ENCODE results near the gene ELMO3.

The ELMO3 gene

GRCh38 chr16:67242138-67242730 lies 43.3 kb downstream of the ELMO3 start:
- no peak for DNase-seq (ENCODE audit: low spot score)

GRCh38 chr16:67243481-67243880 lies 44.5 kb downstream of the ELMO3 start:
- DNase-seq (ENCODE audit: low spot score), result no peak

DNA sequence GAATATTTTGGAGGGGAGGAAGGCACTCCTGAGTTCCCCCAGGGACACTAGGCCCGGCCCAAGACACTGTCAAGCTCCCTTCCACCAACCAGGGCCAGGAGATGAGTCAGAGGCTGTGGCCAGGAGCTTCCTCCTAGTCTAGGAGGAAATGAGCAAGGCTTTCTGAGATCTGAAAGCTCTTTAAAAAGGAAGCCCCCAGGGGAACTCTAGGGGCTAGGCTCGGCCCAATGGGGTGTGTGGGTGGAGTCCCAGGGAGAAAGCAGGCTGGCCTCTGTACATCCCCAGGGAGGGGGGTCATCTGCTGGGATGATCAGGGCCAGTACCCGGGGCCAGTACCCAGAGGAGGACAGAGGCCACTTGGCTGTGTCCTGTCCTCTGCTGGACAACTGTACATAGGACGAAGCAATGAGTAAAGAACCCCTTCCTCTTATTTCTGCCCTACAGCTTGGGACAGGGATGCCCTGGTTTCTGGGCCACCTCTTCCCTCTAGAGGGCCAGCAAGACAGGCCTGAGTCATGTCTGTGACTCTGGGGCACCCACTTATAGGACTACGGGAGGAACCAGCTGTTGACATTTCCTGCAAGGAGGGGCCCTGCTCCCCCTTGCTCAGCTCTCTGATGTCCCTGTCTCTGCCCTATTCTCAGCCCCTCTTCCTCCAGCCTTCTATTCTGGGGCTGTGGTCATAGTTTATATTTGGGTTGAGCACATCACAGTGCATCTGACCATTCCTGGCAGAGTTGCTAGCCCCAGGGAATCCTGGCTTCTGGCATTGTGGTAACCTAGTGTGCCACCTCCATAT lies 45.7 kb downstream of the ELMO3 start:
- peak; percentile 91 for DNase-seq (ENCODE audit: low spot score)

GRCh38 chr16:67245186-67245585 lies 46.3 kb downstream of the ELMO3 start:
- DNase-seq (ENCODE audit: low spot score), result no peak

GRCh38 chr16:67245674-67246080 lies 46.7 kb downstream of the ELMO3 start:
- DNase-seq (ENCODE audit: low spot score), result no peak

- DNase-seq (ENCODE audit: low spot score), result peak; percentile 87
Measured at GRCh38 chr16:67246081-67246755, 47.3 kb downstream of the ELMO3 start.

DNA sequence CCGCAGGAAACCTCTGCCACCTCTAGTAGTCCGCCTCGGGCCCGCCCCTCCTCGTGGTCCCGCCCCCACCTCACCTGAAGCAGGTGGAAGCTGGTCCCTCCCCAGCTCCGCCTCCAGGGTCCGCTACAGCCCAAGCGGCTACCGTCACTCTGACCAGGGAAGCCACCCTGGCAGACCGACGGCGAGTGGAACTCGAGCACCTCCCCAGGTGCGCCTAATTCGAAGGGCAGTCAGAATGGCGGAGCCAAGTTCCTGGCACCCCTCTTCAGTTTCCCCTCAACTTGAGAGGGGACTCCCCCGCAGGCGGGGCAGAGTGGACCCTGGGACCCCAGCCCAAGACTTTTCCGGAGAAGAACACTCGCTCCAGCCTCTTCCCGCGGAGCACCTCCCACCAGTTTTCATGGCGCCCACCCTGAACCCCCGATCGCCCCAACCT lies 47.8 kb downstream of the ELMO3 start:
- DNase-seq (ENCODE audit: low spot score), result no peak

DNA sequence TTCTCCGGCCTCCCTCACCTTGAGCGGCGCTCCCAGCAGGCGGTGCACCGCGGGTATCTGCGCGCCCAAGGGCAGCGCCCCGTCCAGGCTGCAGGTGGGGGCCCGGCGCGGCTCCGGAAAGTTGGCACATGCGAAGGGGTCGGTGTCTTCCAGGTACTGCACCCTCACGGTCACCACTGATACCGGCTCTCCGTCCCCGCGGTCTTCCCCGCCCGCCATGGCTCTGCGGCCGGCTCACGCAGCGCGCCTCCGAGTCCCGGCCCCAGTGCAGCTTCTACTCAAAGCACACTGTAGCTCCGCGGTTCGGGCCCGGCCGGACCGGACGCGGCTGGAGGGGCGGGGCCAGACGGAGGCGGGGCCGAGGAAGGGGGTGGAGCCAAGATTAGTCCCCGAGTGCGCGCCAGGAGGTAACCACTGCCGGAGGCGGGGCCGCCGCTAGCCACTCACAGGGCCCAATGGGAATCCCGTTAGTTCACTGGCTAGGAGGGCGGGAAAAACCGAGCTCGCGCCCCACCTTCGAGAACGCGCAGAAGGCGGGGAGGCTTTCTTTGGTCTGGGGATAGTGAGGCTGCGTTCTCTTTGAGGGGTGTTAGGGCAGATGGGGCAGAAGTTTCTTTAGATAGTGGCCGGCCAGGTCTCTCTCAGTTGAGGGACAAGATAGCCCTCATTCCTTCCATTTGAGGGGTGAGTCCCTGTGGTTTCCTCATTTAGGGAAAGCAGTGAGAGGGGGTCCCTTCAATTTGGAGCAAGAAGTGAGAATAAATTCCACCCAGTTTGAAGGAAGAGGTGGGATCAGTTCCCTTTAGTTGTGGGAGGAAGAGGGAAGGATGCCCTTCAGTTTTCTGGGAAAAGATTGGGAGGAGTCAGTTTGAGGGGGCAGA lies 48.5 kb downstream of the ELMO3 start, which contains the start of gene FHOD1:
Gene FHOD1 (minus strand): TSS at position 290 of the 881 bp plus-strand sequence. CDS start 71 bp downstream, at position 219.
- peak; percentile 95 for DNase-seq (ENCODE audit: low spot score)

GRCh38 chr16:67248073-67248400 lies 49.1 kb downstream of the ELMO3 start:
- DNase-seq (ENCODE audit: low spot score), result no peak

GRCh38 chr16:67248401-67249177 lies 49.7 kb downstream of the ELMO3 start, which contains the start of gene SLC9A5:
Gene SLC9A5 (plus strand): TSS chr16:67248979. CDS start chr16:67249015, 36 bp downstream.
- DNase-seq (ENCODE audit: low spot score), result peak; percentile 19

GRCh38 chr16:67249178-67250044 lies 50.5 kb downstream of the ELMO3 start:
- no peak for DNase-seq (ENCODE audit: low spot score)

DNA sequence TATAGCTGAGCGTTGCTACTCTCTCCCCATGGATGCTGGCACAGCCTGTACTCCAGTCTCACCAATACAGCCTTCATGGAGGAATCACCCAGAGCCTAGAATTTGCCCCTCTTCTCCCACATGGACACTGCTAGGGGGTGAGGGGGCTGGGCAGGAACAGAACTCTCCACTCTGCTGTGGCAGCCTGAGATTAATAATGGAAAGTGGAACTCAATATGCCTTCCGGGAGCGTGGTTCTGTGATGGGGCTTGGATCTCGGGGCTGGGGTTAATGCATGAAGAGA lies 51.1 kb downstream of the ELMO3 start:
- no peak for DNase-seq (ENCODE audit: low spot score)

GRCh38 chr16:67252609-67253497 lies 53.9 kb downstream of the ELMO3 start:
- DNase-seq (ENCODE audit: low spot score), result no peak

All from kidney tubule cell (primary cell).